Mesendoderm (in vitro differentiated cells): ENCODE measurements around the gene STYK1.

Experiments used
- DNase-seq: peaks from one replicate; pipeline ENCODE4 v3.0.0; 2013
- H2AK5ac ChIP-seq: 2 replicates; pipeline ENCODE4 v1.6.1; 2013; ENCODE audit warnings: low read length, inconsistent platforms
- H2BK120ac ChIP-seq: 2 replicates; pipeline ENCODE4 v1.6.1; 2013; ENCODE audit warnings: low read depth, mild to moderate bottlenecking, low read length, moderate library complexity, mixed read lengths
- H2BK15ac ChIP-seq: replicated peaks from 2 replicates; pipeline ENCODE4 v1.6.1; 2013; ENCODE audit warnings: low read depth, mild to moderate bottlenecking, moderate library complexity
- H2BK5ac ChIP-seq: 2 replicates; pipeline ENCODE4 v1.6.1; 2013; ENCODE audit warnings: low read length, inconsistent platforms
- H3K18ac ChIP-seq: 2 replicates; pipeline ENCODE4 v1.6.1; 2013; ENCODE audit warnings: mild to moderate bottlenecking, low read length, mixed read lengths
- H3K23ac ChIP-seq: one replicate; pipeline ENCODE4 v1.6.1; 2013; ENCODE audit warnings: low read length
- H3K27ac ChIP-seq: 2 replicates; pipeline ENCODE4 v1.5.1; 2013; ENCODE audit warnings: low read depth, mild to moderate bottlenecking, inconsistent platforms, low read length, moderate library complexity
- H3K27me3 ChIP-seq: 2 replicates; pipeline ENCODE4 v1.6.1; 2013; ENCODE audit warnings: low read length, control low read depth, mild to moderate bottlenecking, inconsistent platforms; ENCODE audit not compliant: insufficient read depth, poor library complexity
- H3K36me3 ChIP-seq: 2 replicates; pipeline ENCODE4 v1.6.1; 2013; ENCODE audit warnings: low read length, inconsistent platforms; ENCODE audit not compliant: control insufficient read depth, insufficient read depth
- H3K4ac ChIP-seq: one replicate; pipeline ENCODE4 v1.6.1; 2013; ENCODE audit warnings: low read depth, mild to moderate bottlenecking, low read length, moderate library complexity
- H3K4me1 ChIP-seq: 2 replicates; pipeline ENCODE4 v1.6.1; 2013; ENCODE audit warnings: low read depth, low read length, inconsistent platforms; ENCODE audit not compliant: control insufficient read depth
- H3K4me2 ChIP-seq: 2 replicates; pipeline ENCODE4 v1.6.1; 2013; ENCODE audit warnings: low read length
- H3K4me3 ChIP-seq: 2 replicates; pipeline ENCODE4 v1.5.1; 2013; ENCODE audit warnings: mild to moderate bottlenecking, low read length
- H3K56ac ChIP-seq: one replicate; pipeline ENCODE4 v1.6.1; 2013; ENCODE audit warnings: low read length
- H3K79me1 ChIP-seq: 2 replicates; pipeline ENCODE4 v1.6.1; 2013; ENCODE audit warnings: low read length, inconsistent platforms
- H3K79me2 ChIP-seq: 2 replicates; pipeline ENCODE4 v1.6.1; 2013; ENCODE audit warnings: mild to moderate bottlenecking, low read length; ENCODE audit not compliant: control insufficient read depth, insufficient read depth
- H3K9ac ChIP-seq: 2 replicates; pipeline ENCODE4 v1.6.1; 2013; ENCODE audit warnings: low read length, inconsistent platforms
- H4K5ac ChIP-seq: one replicate; pipeline ENCODE4 v1.6.1; 2013; ENCODE audit warnings: low read length
- H4K8ac ChIP-seq: one replicate; pipeline ENCODE4 v1.6.1; 2013; ENCODE audit warnings: low read depth, mild to moderate bottlenecking, control low read depth, low read length, moderate library complexity
- WGBS: extraction: QIAGEN DNeasy Blood & Tissue Kit; methylation state at CpG from one replicate; pipeline ENCODE4 v1.1.7; 2013; ENCODE audit warnings: low lambda C conversion rate, missing lambda C conversion rate; ENCODE audit not compliant: insufficient coverage; ENCODE audit errors: extremely low coverage; 5-methylcytosine and 5-hydroxymethylcytosine counted together

STYK1 gene

GRCh38 chr12:10571141-10571540 lies 102.7 kb downstream of the STYK1 start:
- no peak overlapping the region for H3K9ac ChIP-seq
- H4K8ac ChIP-seq, result no peak overlapping the region
- H2BK15ac ChIP-seq, result no peak overlapping the region
- no peak overlapping the region for H4K5ac ChIP-seq
- no peaks in the 10 kb centered on the region for H3K79me1 ChIP-seq
- no peak overlapping the region for H2BK120ac ChIP-seq
- H3K36me3 ChIP-seq, result no peaks in the 10 kb centered on the region
- H3K79me2 ChIP-seq, result no peaks in the 10 kb centered on the region
- H2AK5ac ChIP-seq, result no peak overlapping the region
- peak; percentile 22 for DNase-seq
- no peak overlapping the region for H3K4me2 ChIP-seq
- no peak overlapping the region for H3K4ac ChIP-seq
- H3K27ac ChIP-seq, result no peak overlapping the region
- H3K56ac ChIP-seq, result no peak overlapping the region
- H3K4me3 ChIP-seq, result no peak overlapping the region
- H3K18ac ChIP-seq, result no peak overlapping the region
- WGBS, result no CpG with 5 or more reads among the region's 11 CpGs
- peak overlapping the region; percentile 79 for H2BK5ac ChIP-seq
- H3K23ac ChIP-seq, result no peak overlapping the region
- H3K4me1 ChIP-seq, result no peaks in the 10 kb centered on the region
- no peaks in the 10 kb centered on the region for H3K27me3 ChIP-seq
